NCI-H82 (cell line): ENCODE results near the gene GLUD1.
"Not testable (repeated sequence)": the region's sequence is repeated elsewhere in the genome, so short reads cannot be mapped to it uniquely, and the experiment has no call there.

Source experiments
- DNase-seq: peaks from one replicate; lab custom pipeline; 2025; lab: John Stamatoyannopoulos, UW

GLUD1 gene

GRCh38 chr10:87045434-87045938 lies 49.2 kb downstream of the GLUD1 start:
- no peak for DNase-seq

GRCh38 chr10:87043579-87043978 lies 51.1 kb downstream of the GLUD1 start:
- DNase-seq: not testable (repeated sequence)

GRCh38 chr10:87038786-87039185 lies 55.9 kb downstream of the GLUD1 start:
- no peak for DNase-seq

- DNase-seq: no peak
These were observed 56.3 kb downstream of the GLUD1 start for GRCh38 chr10:87038286-87038717.

- no peak for DNase-seq
These were observed 58.0 kb downstream of the GLUD1 start for GRCh38 chr10:87036623-87037022.

- no peak for DNase-seq
These were observed 63.6 kb downstream of the GLUD1 start for GRCh38 chr10:87030912-87031635.

GRCh38 chr10:87030419-87030818 lies 64.2 kb downstream of the GLUD1 start:
- not testable (repeated sequence) for DNase-seq

- DNase-seq: not testable (repeated sequence)
These were observed 67.7 kb downstream of the GLUD1 start for GRCh38 chr10:87026747-87027508.

GRCh38 chr10:87025285-87025958 lies 69.2 kb downstream of the GLUD1 start:
- DNase-seq: not testable (repeated sequence)

GRCh38 chr10:87020056-87020455 lies 74.6 kb downstream of the GLUD1 start, which contains the start of gene FAM25A:
FAM25A (plus strand) TSS chr10:87020294; CDS start chr10:87020325, 31 bp downstream.
- DNase-seq: not testable (repeated sequence)

- not testable (repeated sequence) for DNase-seq
These were observed 75.1 kb downstream of the GLUD1 start for GRCh38 chr10:87019504-87019903.

- DNase-seq: not testable (repeated sequence)
These were observed 75.6 kb downstream of the GLUD1 start for GRCh38 chr10:87019066-87019465.

- DNase-seq: not testable (repeated sequence)
These were observed 76.5 kb downstream of the GLUD1 start for GRCh38 chr10:87018127-87018526.

GRCh38 chr10:87014986-87015716 lies 79.5 kb downstream of the GLUD1 start:
- not testable (repeated sequence) for DNase-seq

GRCh38 chr10:87013528-87013927 lies 81.1 kb downstream of the GLUD1 start:
- not testable (repeated sequence) for DNase-seq

- not testable (repeated sequence) for DNase-seq
These were observed 85.4 kb downstream of the GLUD1 start for GRCh38 chr10:87009134-87009696.

- not testable (repeated sequence) for DNase-seq
These were observed 86.3 kb downstream of the GLUD1 start for GRCh38 chr10:87008303-87008702.

- not testable (repeated sequence) for DNase-seq
These were observed 87.0 kb downstream of the GLUD1 start for GRCh38 chr10:87007674-87008073.

GRCh38 chr10:87007124-87007523 lies 87.5 kb downstream of the GLUD1 start:
- not testable (repeated sequence) for DNase-seq

- DNase-seq: no peak
These were observed 94.2 kb downstream of the GLUD1 start for GRCh38 chr10:87000491-87000890.
